Liver (tissue), 9 donors: Measurements from ENCODE around the gene MRGPRF. TPM values are rescaled to one million over a fixed set of nuclear protein-coding genes. Genes with fewer than 3 reads are reported as not detected.

Experiments
- DNase-seq: peaks from one replicate; pipeline ENCODE4 v3.0.0-alpha.2; 2017; ENCODE audit warnings: low spot score
- H3K27ac ChIP-seq, 2 donors: one replicate each; pipeline ENCODE4 v1.7.0; 2013; ENCODE audit warnings: inconsistent platforms in 2 of 2, low read length in 2 of 2, control low read depth in 1 of 2, low read depth in 1 of 2, mild to moderate bottlenecking in 1 of 2
- H3K27me3 ChIP-seq, 4 donors: one replicate each; pipeline versions ENCODE4 v1.6.1 to v1.7.0; 2013; ENCODE audit warnings: low read length in 3 of 4, inconsistent platforms in 1 of 4, mild to moderate bottlenecking in 1 of 4, moderate library complexity in 1 of 4; ENCODE audit not compliant: control insufficient read depth in 4 of 4, insufficient read depth in 4 of 4
- H3K36me3 ChIP-seq, 4 donors: one replicate each; pipeline versions ENCODE4 v1.6.1 to v1.7.0; 2013; ENCODE audit warnings: low read length in 3 of 4, mild to moderate bottlenecking in 3 of 4, low read depth in 1 of 4, moderate library complexity in 1 of 4; ENCODE audit not compliant: control insufficient read depth in 4 of 4, insufficient read depth in 3 of 4
- H3K4me1 ChIP-seq, 4 donors: one replicate each; pipeline versions ENCODE4 v1.6.1 to v1.7.0; 2013; ENCODE audit warnings: low read length in 3 of 4, mild to moderate bottlenecking in 3 of 4, moderate library complexity in 1 of 4; ENCODE audit not compliant: control insufficient read depth in 4 of 4, insufficient read depth in 4 of 4
- H3K4me3 ChIP-seq, 3 donors: one replicate each; pipeline versions ENCODE4 v1.6.1 to v1.7.0; 2013; ENCODE audit warnings: low read length in 3 of 3, control low read depth in 1 of 3, low read depth in 1 of 3, mild to moderate bottlenecking in 1 of 3
- H3K9ac ChIP-seq, 2 donors: one replicate each; pipeline ENCODE4 v1.7.0; 2013; ENCODE audit warnings: low read length in 2 of 2, mild to moderate bottlenecking in 2 of 2, moderate library complexity in 2 of 2, control low read depth in 1 of 2, low read depth in 1 of 2
- H3K9me3 ChIP-seq, 4 donors: one replicate each; pipeline versions ENCODE4 v1.6.1 to v1.7.0; 2013; ENCODE audit warnings: low read length in 3 of 4; ENCODE audit not compliant: control insufficient read depth in 4 of 4
- ATF3 ChIP-seq: IDR thresholded peaks from 2 replicates; pipeline ENCODE4 v1.6.1; 2016; ENCODE audit warnings: antibody characterized with exemption
- EGR1 ChIP-seq, 2 donors: IDR thresholded peaks; 2 replicates each; pipeline ENCODE4 v1.6.1; 2016 to 2018; ENCODE audit warnings: antibody characterized with exemption in 2 of 2, low read depth in 2 of 2
- FOXA1 ChIP-seq: IDR thresholded peaks from 2 replicates; pipeline ENCODE4 v1.6.1; 2016; ENCODE audit warnings: antibody characterized with exemption
- HNF4A ChIP-seq, 2 donors: conservative IDR thresholded peaks; 2 replicates each; pipeline ENCODE4 v1.6.1; 2016; ENCODE audit warnings: antibody characterized with exemption in 2 of 2, mild to moderate bottlenecking in 2 of 2
- HNF4G ChIP-seq: IDR thresholded peaks from 2 replicates; pipeline ENCODE4 v1.6.1; 2016; ENCODE audit warnings: antibody characterized with exemption
- JUND ChIP-seq, 2 donors: IDR thresholded peaks; 2 replicates each; pipeline ENCODE4 v1.6.1; 2016; ENCODE audit warnings: antibody characterized with exemption in 2 of 2
- MAX ChIP-seq: IDR thresholded peaks from 2 replicates; pipeline ENCODE4 v1.6.1; 2016; ENCODE audit warnings: antibody characterized with exemption
- NR2F2 ChIP-seq: IDR thresholded peaks from 2 replicates; pipeline ENCODE4 v1.6.1; 2016; ENCODE audit warnings: antibody characterized with exemption
- RAD21 ChIP-seq, 2 donors: IDR thresholded peaks; 2 replicates each; pipeline ENCODE4 v1.6.1; 2016; ENCODE audit warnings: antibody characterized with exemption in 2 of 2, mild to moderate bottlenecking in 2 of 2
- REST ChIP-seq: IDR thresholded peaks from 2 replicates; pipeline ENCODE4 v1.6.1; 2016; ENCODE audit warnings: antibody characterized with exemption, mild to moderate bottlenecking
- RXRA ChIP-seq, 2 donors: IDR thresholded peaks; 2 replicates each; pipeline ENCODE4 v1.6.1; 2017 to 2018; ENCODE audit warnings: antibody characterized with exemption in 2 of 2, mild to moderate bottlenecking in 1 of 2
- TAF1 ChIP-seq: conservative IDR thresholded peaks from 2 replicates; pipeline ENCODE4 v1.6.1; 2016; ENCODE audit warnings: antibody characterized with exemption, mild to moderate bottlenecking
- YY1 ChIP-seq: IDR thresholded peaks from 2 replicates; pipeline ENCODE4 v1.6.1; 2016; ENCODE audit warnings: antibody characterized with exemption, mild to moderate bottlenecking
- ZBTB33 ChIP-seq: IDR thresholded peaks from 2 replicates; pipeline ENCODE4 v1.6.1; 2016; ENCODE audit warnings: antibody characterized with exemption
- WGBS: extraction: QIAGEN DNeasy Blood & Tissue Kit; methylation state at CpG from one replicate; pipeline ENCODE4 v1.1.7; 2013; 5-methylcytosine and 5-hydroxymethylcytosine counted together
- polyA plus RNA-seq, 2 donors: library from polyadenylated mRNA; stranded (reverse) in 1 of 2; unstranded in 1 of 2; fragments of 200-250 nt in 1 of 2; fragments of >200 nt in 1 of 2; fragmentation: Nextera tagmentation in 1 of 2; extraction: Ambion mirVana in 1 of 2; gene quantifications; one replicate each; pipeline versions ENCODE4 v1.2.1 to v1.2.3, GENCODE V29; 2013 to 2015
- total RNA-seq, 2 donors: library from RNA; depleted of rRNA; stranded (reverse); fragments of >200 nt; gene quantifications; one replicate each; pipeline ENCODE4 v1.2.3, GENCODE V29; 2014
- donor health status: healthy.
- donor health status: healthy.
- donor health status: healthy.
- donor health status: healthy.
- donor health status: healthy.

MRGPRF gene
- total and polyA plus RNA-seq, 4 donors, result 1.1 to 4.8 (median 2.5) TPM

- TF ChIP-seq HNF4A (conservative IDR thresholded peaks at IDR 0.05) (no peak), REST (no peak), TAF1 (no peak), NR2F2 (no peak), YY1 (no peak), EGR1 (IDR thresholded peaks at IDR 0.05; ENCODE audit: low read depth in 2 of 2) (no peak), ATF3 (no peak), JUND (IDR thresholded peaks at IDR 0.05) (no peak), HNF4G (no peak)
These were observed 16.5 kb downstream of the MRGPRF start (continued) for GRCh38 chr11:68996376-68997123.

- Histone ChIP-seq H3K27me3 (no peaks in the 10 kb centered on the region), H3K9me3 (no peaks in the 10 kb centered on the region), H3K4me3 (no peak overlapping the region), H3K27ac (no peak overlapping the region), H3K9ac (no peak overlapping the region), H3K36me3 (no peaks in the 10 kb centered on the region), H3K4me1 (peaks cover 4 to 8% (median 5%) of the 10 kb centered on the region in 4 donors)
- no peak for DNase-seq
- 90% methylated on average over 6 of the region's 6 CpGs for WGBS
- no peak for TF ChIP-seq HNF4G
- no peak for TF ChIP-seq RXRA (IDR thresholded peaks at IDR 0.05)
- TF ChIP-seq REST, result no peak
- no peak for TF ChIP-seq MAX
- TF ChIP-seq FOXA1, result no peak
- no peak for TF ChIP-seq RAD21 (IDR thresholded peaks at IDR 0.05)
- TF ChIP-seq ZBTB33, result no peak
- no peak for TF ChIP-seq ATF3
- TF ChIP-seq YY1, result no peak
- TF ChIP-seq EGR1 (IDR thresholded peaks at IDR 0.05; ENCODE audit: low read depth in 2 of 2), result no peak
- TF ChIP-seq TAF1, result no peak
These were observed 18.2 kb downstream of the MRGPRF start for GRCh38 chr11:68994894-68995285.
